Neural crest cell (in vitro differentiated cells): Measurements from ENCODE around the gene CLINT1. TPM values are rescaled to one million over a fixed set of nuclear protein-coding genes. Genes with fewer than 3 reads are reported as not detected.

Experiments
- DNase-seq: peaks from one replicate; pipeline ENCODE4 v3.0.0; 2021; ENCODE audit warnings: low read depth, mixed read lengths, low spot score
- H3K27ac Mint-ChIP-seq: one replicate; pipeline ENCODE4 v1.8.0; 2021; ENCODE audit warnings: mild to moderate bottlenecking, mixed read lengths; ENCODE audit not compliant: unreplicated experiment
- H3K27me3 Mint-ChIP-seq: 2 replicates; pipeline ENCODE4 v1.8.0; 2021; ENCODE audit warnings: low read depth, mild to moderate bottlenecking, mixed read lengths
- H3K36me3 Mint-ChIP-seq: 2 replicates; pipeline ENCODE4 v1.8.0; 2021; ENCODE audit warnings: low read depth, mild to moderate bottlenecking, mixed read lengths
- H3K4me1 Mint-ChIP-seq: 2 replicates; pipeline ENCODE4 v1.8.0; 2021; ENCODE audit warnings: mixed read lengths
- H3K4me3 Mint-ChIP-seq: one replicate; pipeline ENCODE4 v1.8.0; 2021; ENCODE audit warnings: mild to moderate bottlenecking, mixed read lengths
- H3K9me3 Mint-ChIP-seq: 2 replicates; pipeline ENCODE4 v1.8.0; 2021; ENCODE audit warnings: mixed read lengths
- CTCF ChIP-seq: fragments of 200-600 bp; sonication (generic); conservative IDR thresholded peaks from 2 replicates; pipeline ENCODE4 v1.5.0; 2021; ENCODE audit warnings: antibody characterized with exemption, mild to moderate bottlenecking
- total RNA-seq: library from RNA; stranded (reverse); gene quantifications from 2 replicates; pipeline ENCODE4 v1.2.1, GENCODE V29; 2021

CLINT1 gene
- total RNA-seq, 1 donor from 2014 or later: 53.8 TPM

GRCh38 chr5:157747173-157747740, 111.7 kb downstream of the CLINT1 start:
- H3K4me1 Mint-ChIP-seq: peaks cover 31% of the 10 kb centered on the region
- TF ChIP-seq CTCF: no peak
- no peaks in the 10 kb centered on the region for H3K9me3 Mint-ChIP-seq
- DNase-seq: no peak
- no peaks in the 10 kb centered on the region for H3K36me3 Mint-ChIP-seq
- H3K27ac Mint-ChIP-seq: no peak overlapping the region
- peak overlapping the region; percentile 47 for H3K4me3 Mint-ChIP-seq
- no peaks in the 10 kb centered on the region for H3K27me3 Mint-ChIP-seq

GRCh38 chr5:157745041-157745456, 113.9 kb downstream of the CLINT1 start:
- Mint-ChIP-seq H3K4me3 (peak overlapping the region; percentile 96), H3K27ac (no peak overlapping the region), H3K27me3 (no peaks in the 10 kb centered on the region), H3K9me3 (no peaks in the 10 kb centered on the region), H3K4me1 (peaks cover 31% of the 10 kb centered on the region), H3K36me3 (no peaks in the 10 kb centered on the region)
- no peak for DNase-seq
- TF ChIP-seq CTCF: no peak

- H3K27ac Mint-ChIP-seq: peak overlapping the region; percentile 93
- DNase-seq: peak; percentile 18
These were observed 114.6 kb downstream of the CLINT1 start for GRCh38 chr5:157744051-157745011.

DNA sequence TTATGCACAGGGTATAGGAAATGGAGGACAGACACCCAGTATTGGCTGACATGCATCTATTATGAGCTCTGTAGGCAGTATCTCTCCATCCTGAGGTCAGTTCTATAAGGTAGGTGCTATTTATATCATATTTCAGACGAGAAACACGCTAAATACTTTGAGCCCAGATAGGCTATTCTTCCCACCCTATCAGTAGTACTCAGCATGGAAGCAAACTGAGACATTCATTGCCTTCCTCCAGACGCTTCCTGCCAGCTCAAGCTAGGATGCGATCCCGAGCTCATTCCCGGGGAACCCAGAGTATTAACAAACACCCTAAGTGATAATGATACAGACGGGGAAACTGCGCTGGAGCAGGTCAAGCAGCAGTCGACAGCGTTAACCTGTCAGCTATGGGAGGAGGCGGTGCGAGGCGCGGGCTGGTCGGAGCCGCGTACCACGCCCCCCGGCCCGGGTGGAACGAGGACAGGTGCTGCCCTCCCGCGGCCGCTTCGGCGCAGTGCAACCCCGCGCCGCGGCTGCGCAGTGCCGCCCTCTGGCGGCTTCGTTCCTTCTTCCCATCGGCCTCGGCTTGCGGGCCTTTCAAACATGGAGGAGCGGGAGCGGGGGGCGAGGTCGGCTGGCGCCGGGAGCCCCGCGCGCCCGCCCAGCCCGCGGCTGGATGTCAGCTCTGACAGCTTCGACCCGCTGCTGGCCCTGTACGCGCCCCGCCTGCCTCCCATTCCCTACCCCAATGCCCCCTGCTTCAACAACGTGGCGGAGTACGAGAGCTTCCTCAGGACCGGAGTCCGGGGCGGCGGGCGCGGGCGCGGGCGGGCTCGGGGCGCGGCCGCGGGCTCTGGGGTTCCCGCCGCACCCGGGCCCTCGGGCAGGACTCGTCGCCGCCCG, 115.5 kb downstream of the CLINT1 start, which contains the start of gene LSM11:
Gene LSM11 (plus strand): TSS at position 550 of the 888 bp plus-strand sequence. CDS start 39 bp downstream, at position 589.
- Mint-ChIP-seq H3K36me3 (no peaks in the 10 kb centered on the region), H3K4me3 (peak within 1 kb of the TSS; percentile 96), H3K4me1 (peaks cover 31% of the 10 kb centered on the region), H3K27ac (peak within 1 kb of the TSS; percentile 93), H3K27me3 (no peaks in the 10 kb centered on the region), H3K9me3 (no peaks in the 10 kb centered on the region)
- DNase-seq: peak; percentile 95
- TF ChIP-seq CTCF: peak; percentile 99

More at GRCh38 chr5:157744051-157745011, 114.6 kb downstream of the CLINT1 start:
- H3K4me1 Mint-ChIP-seq: peaks cover 31% of the 10 kb centered on the region
- no peaks in the 10 kb centered on the region for H3K9me3 Mint-ChIP-seq
- H3K36me3 Mint-ChIP-seq: no peaks in the 10 kb centered on the region
- peak overlapping the region; percentile 96 for H3K4me3 Mint-ChIP-seq
- TF ChIP-seq CTCF: no peak
- H3K27me3 Mint-ChIP-seq: no peaks in the 10 kb centered on the region

GRCh38 chr5:157741131-157741530, 117.8 kb downstream of the CLINT1 start:
- no peak overlapping the region for H3K27ac Mint-ChIP-seq
- H3K36me3 Mint-ChIP-seq: no peaks in the 10 kb centered on the region
- no peak for DNase-seq
- no peaks in the 10 kb centered on the region for H3K27me3 Mint-ChIP-seq
- no peak overlapping the region for H3K4me3 Mint-ChIP-seq
- no peaks in the 10 kb centered on the region for H3K9me3 Mint-ChIP-seq
- TF ChIP-seq CTCF: no peak
- H3K4me1 Mint-ChIP-seq: peaks cover 21% of the 10 kb centered on the region
